Central memory CD8-positive, alpha-beta T cell (primary cell): ENCODE data around the gene CLEC2L.
A peak's percentile ranks its signal among the peaks of the same experiment; 100 is the strongest.

Experiments used
- ATAC-seq: fragments of 150-1000 bp; cut with Tn5 transposase; replicated peaks from 2 replicates; pipeline ENCODE4 v1.10.0; 2022; ENCODE audit warnings: mild to moderate bottlenecking, moderate FRiP score, moderate number of reproducible peaks; ENCODE audit not compliant: poor library complexity, severe bottlenecking; ENCODE audit errors: extremely low read depth
- DNase-seq, 2 donors: peaks; one replicate each; pipeline ENCODE4 v3.0.0; 2021; ENCODE audit warnings: low spot score in 2 of 2
- H3K27ac Mint-ChIP-seq: one replicate; pipeline ENCODE4 v1.8.0; 2022; ENCODE audit warnings: low read depth, mild to moderate bottlenecking, moderate library complexity, mixed read lengths
- H3K27me3 Mint-ChIP-seq: one replicate; pipeline ENCODE4 v1.8.0; 2022; ENCODE audit warnings: mixed read lengths
- H3K36me3 Mint-ChIP-seq: one replicate; pipeline ENCODE4 v1.8.0; 2022; ENCODE audit warnings: mild to moderate bottlenecking, moderate library complexity, mixed read lengths; ENCODE audit not compliant: insufficient read depth
- H3K4me1 Mint-ChIP-seq: one replicate; pipeline ENCODE4 v1.8.0; 2022; ENCODE audit warnings: mixed read lengths
- H3K4me3 Mint-ChIP-seq: one replicate; pipeline ENCODE4 v1.8.0; 2022; ENCODE audit warnings: mild to moderate bottlenecking, moderate library complexity, mixed read lengths
- H3K9me3 Mint-ChIP-seq: one replicate; pipeline ENCODE4 v1.8.0; 2022; ENCODE audit warnings: mixed read lengths

The CLEC2L gene

DNA sequence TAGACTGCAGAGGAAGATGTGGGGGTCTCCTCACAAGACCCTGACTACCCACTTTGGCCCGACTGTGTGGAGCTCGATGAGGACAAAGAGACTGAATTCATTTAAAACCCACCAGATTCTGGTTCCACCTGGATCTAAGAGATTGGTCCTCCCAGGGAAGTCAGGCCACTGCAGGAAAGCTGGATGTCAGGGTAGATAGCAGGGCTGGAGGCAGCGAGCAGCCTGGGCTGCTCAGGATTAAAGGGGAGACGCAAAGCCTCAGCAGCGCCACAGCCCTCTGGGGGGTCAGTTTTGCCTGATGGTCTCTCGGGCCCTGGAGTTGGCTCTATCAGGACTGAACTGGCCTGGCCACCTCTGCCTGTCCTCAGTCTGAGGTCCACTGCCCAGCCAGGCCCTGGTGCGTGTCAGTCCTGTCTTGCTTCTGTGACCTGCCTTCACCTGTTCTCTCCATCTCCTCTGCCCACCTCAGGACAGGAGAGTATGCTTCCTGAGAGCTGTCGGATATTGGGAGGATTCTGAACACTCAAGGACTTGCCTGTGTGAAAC lies 27.8 kb upstream of the CLEC2L start:
- DNase-seq (no peak), ATAC-seq (no peak)
- Mint-ChIP-seq H3K36me3 (no peaks in the 10 kb centered on the region), H3K27me3 (peaks cover 18% of the 10 kb centered on the region), H3K4me1 (peaks cover 7% of the 10 kb centered on the region), H3K27ac (no peak overlapping the region), H3K4me3 (no peak overlapping the region), H3K9me3 (peaks cover 6% of the 10 kb centered on the region)

DNA sequence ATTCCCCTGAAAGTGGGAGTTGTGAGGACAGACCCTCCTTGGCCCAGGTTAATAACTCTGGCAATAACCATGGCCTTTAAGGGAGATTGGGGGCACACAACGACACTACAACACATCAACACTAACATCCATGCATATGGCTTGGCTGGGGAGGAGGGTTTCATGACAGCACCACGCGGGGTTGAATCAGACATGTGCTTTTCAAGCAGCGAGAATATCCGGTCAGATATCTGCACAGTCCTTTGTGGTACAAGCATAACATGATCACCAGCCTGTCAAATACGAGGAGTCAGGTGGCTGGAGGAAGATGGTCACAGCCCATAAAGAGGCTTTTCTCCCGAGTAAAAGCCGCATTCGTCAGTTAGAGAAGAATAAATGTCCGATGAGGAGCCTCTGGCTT lies 27.0 kb upstream of the CLEC2L start:
- no peak for ATAC-seq
- H3K36me3 Mint-ChIP-seq, result no peaks in the 10 kb centered on the region
- no peak overlapping the region for H3K4me3 Mint-ChIP-seq
- no peak for DNase-seq
- peaks cover 18% of the 10 kb centered on the region for H3K27me3 Mint-ChIP-seq
- peaks cover 6% of the 10 kb centered on the region for H3K9me3 Mint-ChIP-seq
- peaks cover 7% of the 10 kb centered on the region for H3K4me1 Mint-ChIP-seq
- no peak overlapping the region for H3K27ac Mint-ChIP-seq

DNA sequence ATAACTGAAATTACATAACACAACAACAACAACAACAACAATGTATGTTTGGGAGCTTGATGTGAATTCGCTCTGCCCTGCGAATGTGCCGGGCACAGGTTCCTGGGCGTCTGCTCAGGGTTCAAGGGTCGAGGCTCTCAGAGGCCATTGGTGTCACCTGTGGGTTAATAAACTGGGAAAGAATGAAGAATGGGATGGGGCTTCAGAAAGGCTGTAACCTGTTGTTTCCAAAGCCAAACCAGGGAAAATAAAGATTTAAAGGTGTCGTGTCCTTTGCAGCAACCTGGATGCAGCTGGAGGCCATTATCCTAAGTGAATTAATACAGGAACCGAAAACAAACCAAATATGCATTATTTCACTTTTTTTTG lies 22.7 kb upstream of the CLEC2L start:
- no peak overlapping the region for H3K27ac Mint-ChIP-seq
- no peaks in the 10 kb centered on the region for H3K9me3 Mint-ChIP-seq
- DNase-seq (no peak), ATAC-seq (no peak)
- peaks cover 7% of the 10 kb centered on the region for H3K4me1 Mint-ChIP-seq
- peak overlapping the region; percentile 75 for H3K4me3 Mint-ChIP-seq
- H3K36me3 Mint-ChIP-seq, result no peaks in the 10 kb centered on the region
- peaks cover 18% of the 10 kb centered on the region for H3K27me3 Mint-ChIP-seq

GRCh38 chr7:139502226-139502625 lies 21.3 kb upstream of the CLEC2L start:
- Mint-ChIP-seq H3K27ac (no peak overlapping the region), H3K4me1 (peaks cover 7% of the 10 kb centered on the region), H3K27me3 (peaks cover 10% of the 10 kb centered on the region), H3K4me3 (no peak overlapping the region), H3K36me3 (no peaks in the 10 kb centered on the region), H3K9me3 (no peaks in the 10 kb centered on the region)
- ATAC-seq (no peak), DNase-seq (no peak)

- H3K36me3 Mint-ChIP-seq, result no peaks in the 10 kb centered on the region
- H3K27ac Mint-ChIP-seq, result no peak overlapping the region
- ATAC-seq (no peak), DNase-seq (no peak)
- no peak overlapping the region for H3K4me3 Mint-ChIP-seq
- no peaks in the 10 kb centered on the region for H3K27me3 Mint-ChIP-seq
- no peaks in the 10 kb centered on the region for H3K9me3 Mint-ChIP-seq
- H3K4me1 Mint-ChIP-seq, result no peaks in the 10 kb centered on the region
Measured at GRCh38 chr7:139505563-139505962, 17.9 kb upstream of the CLEC2L start.

GRCh38 chr7:139509535-139509934 lies 13.9 kb upstream of the CLEC2L start:
- Mint-ChIP-seq H3K9me3 (no peaks in the 10 kb centered on the region), H3K27ac (no peak overlapping the region), H3K36me3 (no peaks in the 10 kb centered on the region), H3K27me3 (no peaks in the 10 kb centered on the region), H3K4me1 (no peaks in the 10 kb centered on the region), H3K4me3 (no peak overlapping the region)
- ATAC-seq (no peak), DNase-seq (no peak)

- H3K4me1 Mint-ChIP-seq, result no peaks in the 10 kb centered on the region
Measured at GRCh38 chr7:139511315-139511714, 12.2 kb upstream of the CLEC2L start.

GRCh38 chr7:139515266-139515665 lies 8.2 kb upstream of the CLEC2L start:
- Mint-ChIP-seq H3K4me3 (no peak overlapping the region), H3K27ac (no peak overlapping the region), H3K9me3 (no peaks in the 10 kb centered on the region), H3K27me3 (peaks cover 9% of the 10 kb centered on the region), H3K4me1 (no peaks in the 10 kb centered on the region), H3K36me3 (no peaks in the 10 kb centered on the region)
- ATAC-seq (no peak), DNase-seq (no peak)

More at GRCh38 chr7:139511315-139511714, 12.2 kb upstream of the CLEC2L start:
- DNase-seq (no peak), ATAC-seq (no peak)
- Mint-ChIP-seq H3K9me3 (no peaks in the 10 kb centered on the region), H3K27ac (no peak overlapping the region), H3K27me3 (peaks cover 9% of the 10 kb centered on the region), H3K36me3 (no peaks in the 10 kb centered on the region), H3K4me3 (no peak overlapping the region)

GRCh38 chr7:139521439-139521838 lies 2.0 kb upstream of the CLEC2L start:
- ATAC-seq, result no peak
- H3K36me3 Mint-ChIP-seq, result no peaks in the 10 kb centered on the region
- H3K27me3 Mint-ChIP-seq, result peaks cover 53% of the 10 kb centered on the region
- H3K4me1 Mint-ChIP-seq, result peaks cover 4% of the 10 kb centered on the region
- no peaks in the 10 kb centered on the region for H3K9me3 Mint-ChIP-seq
- no peak overlapping the region for H3K27ac Mint-ChIP-seq
- no peak overlapping the region for H3K4me3 Mint-ChIP-seq
- DNase-seq, result no peak

- Mint-ChIP-seq H3K27me3 (peaks cover 67% of the 10 kb centered on the region), H3K4me3 (no peak overlapping the region)
Measured at GRCh38 chr7:139522830-139523198, 671 bp upstream of the CLEC2L start.

GRCh38 chr7:139523968-139524815 lies 707 bp downstream of the CLEC2L start:
- no peak overlapping the region for H3K27ac Mint-ChIP-seq
- ATAC-seq (no peak), DNase-seq (no peak)
- no peak overlapping the region for H3K4me3 Mint-ChIP-seq
- peaks cover 11% of the 10 kb centered on the region for H3K4me1 Mint-ChIP-seq
- H3K9me3 Mint-ChIP-seq, result no peaks in the 10 kb centered on the region
- no peaks in the 10 kb centered on the region for H3K36me3 Mint-ChIP-seq
- H3K27me3 Mint-ChIP-seq, result peaks cover 81% of the 10 kb centered on the region

More at GRCh38 chr7:139522830-139523198, 671 bp upstream of the CLEC2L start:
- peaks cover 11% of the 10 kb centered on the region for H3K4me1 Mint-ChIP-seq
- no peaks in the 10 kb centered on the region for H3K9me3 Mint-ChIP-seq
- no peak overlapping the region for H3K27ac Mint-ChIP-seq
- H3K36me3 Mint-ChIP-seq, result no peaks in the 10 kb centered on the region
- ATAC-seq (no peak), DNase-seq (no peak)

- Mint-ChIP-seq H3K9me3 (no peaks in the 10 kb centered on the region), H3K36me3 (no peaks in the 10 kb centered on the region), H3K27me3 (peaks cover 89% of the 10 kb centered on the region), H3K4me1 (peaks cover 11% of the 10 kb centered on the region), H3K27ac (no peak overlapping the region), H3K4me3 (no peak overlapping the region)
- DNase-seq (no peak), ATAC-seq (no peak)
Measured at GRCh38 chr7:139525239-139525638, 1.8 kb downstream of the CLEC2L start.

GRCh38 chr7:139525750-139526149 lies 2.3 kb downstream of the CLEC2L start:
- H3K9me3 Mint-ChIP-seq, result no peaks in the 10 kb centered on the region
- DNase-seq (no peak), ATAC-seq (no peak)
- no peaks in the 10 kb centered on the region for H3K36me3 Mint-ChIP-seq
- H3K27me3 Mint-ChIP-seq, result peaks cover 90% of the 10 kb centered on the region
- H3K27ac Mint-ChIP-seq, result no peak overlapping the region
- H3K4me1 Mint-ChIP-seq, result peaks cover 11% of the 10 kb centered on the region
- no peak overlapping the region for H3K4me3 Mint-ChIP-seq
